22Rv1 (cell line): Measurements from ENCODE around the gene CCT2.

Experiments
- H3K27ac ChIP-seq: fragments of 450-650 bp; 2 replicates; pipeline ENCODE4 v1.5.1; 2017
- CTCF ChIP-seq: fragments of 450-650 bp; IDR thresholded peaks from 2 replicates; pipeline ENCODE4 v1.5.1; 2017; ENCODE audit warnings: mild to moderate bottlenecking
- ZFX ChIP-seq: fragments of 450-650 bp; IDR thresholded peaks from 2 replicates; pipeline ENCODE4 v1.6.1; 2017; ENCODE audit warnings: antibody characterized with exemption, borderline replicate concordance

CCT2 gene

GRCh38 chr12:69620921-69621320 is 35.7 kb downstream of the CCT2 start:
- TF ChIP-seq ZFX: no peak
- TF ChIP-seq CTCF: no peak
- no peak overlapping the region for H3K27ac ChIP-seq

- H3K27ac ChIP-seq: no peak overlapping the region
- TF ChIP-seq CTCF (no peak), ZFX (no peak)
Measured at GRCh38 chr12:69621551-69621950, 36.3 kb downstream of the CCT2 start.

GRCh38 chr12:69623970-69624369 is 38.7 kb downstream of the CCT2 start:
- TF ChIP-seq ZFX: no peak
- TF ChIP-seq CTCF: no peak
- H3K27ac ChIP-seq: no peak overlapping the region

- no peak overlapping the region for H3K27ac ChIP-seq
- TF ChIP-seq CTCF (no peak), ZFX (no peak)
Measured at GRCh38 chr12:69627501-69627900, 42.2 kb downstream of the CCT2 start.

GRCh38 chr12:69630191-69630590 is 44.9 kb downstream of the CCT2 start:
- no peak overlapping the region for H3K27ac ChIP-seq
- TF ChIP-seq CTCF: peak; percentile 62
- TF ChIP-seq ZFX: no peak

- no peak overlapping the region for H3K27ac ChIP-seq
- TF ChIP-seq CTCF (peak; percentile 68), ZFX (no peak)
Measured at GRCh38 chr12:69633061-69633460, 47.8 kb downstream of the CCT2 start.

- no peak overlapping the region for H3K27ac ChIP-seq
- TF ChIP-seq CTCF (peak; percentile 100), ZFX (no peak)
Measured at GRCh38 chr12:69639400-69640016, 54.2 kb downstream of the CCT2 start.
